IMR-90 (cell line): ENCODE measurements around the gene SIRT5.

Experiments used
- BHLHE40 ChIP-seq: fragments of 150-350 bp; IDR thresholded peaks from 2 replicates; pipeline ENCODE4 v1.6.1; 2016; ENCODE audit warnings: mild to moderate bottlenecking, low read depth, low read length
- CEBPB ChIP-seq: IDR thresholded peaks from 2 replicates; pipeline ENCODE4 v1.6.1; 2012; ENCODE audit warnings: low read depth, low read length, improper control_type of control experiment
- MAZ ChIP-seq: IDR thresholded peaks from 2 replicates; pipeline ENCODE4 v1.6.1; 2012; ENCODE audit warnings: low read depth, mild to moderate bottlenecking, low read length, improper control_type of control experiment, moderate library complexity, borderline replicate concordance
- MXI1 ChIP-seq: IDR thresholded peaks from 2 replicates; pipeline ENCODE4 v1.6.1; 2012; ENCODE audit warnings: low read depth, mild to moderate bottlenecking, low read length, moderate library complexity, borderline replicate concordance
- POLR2A ChIP-seq: IDR thresholded peaks from 2 replicates; pipeline ENCODE4 v1.6.1; 2012; ENCODE audit warnings: mild to moderate bottlenecking, low read depth, low read length
- RCOR1 ChIP-seq: IDR thresholded peaks from 2 replicates; pipeline ENCODE4 v1.6.1; 2012; ENCODE audit warnings: mild to moderate bottlenecking, low read length, improper control_type of control experiment; ENCODE audit not compliant: insufficient replicate concordance
- RFX5 ChIP-seq: IDR thresholded peaks from 2 replicates; pipeline ENCODE4 v1.8.0; 2012; ENCODE audit warnings: low read depth, mild to moderate bottlenecking, low read length, moderate library complexity
- TF ChIP-seq, protein P1 (sequence below): conservative IDR thresholded peaks from 2 replicates; pipeline ENCODE4 v1.5.1; 2012; ENCODE audit warnings: mild to moderate bottlenecking, low read depth, low read length, improper control_type of control experiment

DNA sequence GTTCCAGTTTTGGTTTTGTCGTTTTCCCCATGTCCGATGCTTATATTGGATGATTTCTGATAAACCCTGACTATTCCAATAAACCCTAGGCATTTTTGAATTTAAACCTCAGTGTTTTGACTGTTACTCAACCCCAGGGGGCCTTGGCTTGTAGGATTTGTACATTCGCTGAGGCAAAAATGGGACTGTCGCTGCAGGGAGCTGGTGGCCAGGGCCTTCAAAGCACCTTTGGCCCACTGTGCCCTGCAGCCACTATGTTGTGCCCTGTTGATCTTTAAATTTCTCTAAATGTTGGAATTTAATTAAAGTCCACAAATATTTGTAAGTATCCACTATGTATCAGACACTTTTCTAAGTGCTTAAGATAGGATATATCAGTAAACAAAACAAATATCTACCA lies 31.2 kb downstream of the SIRT5 start:
- TF ChIP-seq, protein P1, sequence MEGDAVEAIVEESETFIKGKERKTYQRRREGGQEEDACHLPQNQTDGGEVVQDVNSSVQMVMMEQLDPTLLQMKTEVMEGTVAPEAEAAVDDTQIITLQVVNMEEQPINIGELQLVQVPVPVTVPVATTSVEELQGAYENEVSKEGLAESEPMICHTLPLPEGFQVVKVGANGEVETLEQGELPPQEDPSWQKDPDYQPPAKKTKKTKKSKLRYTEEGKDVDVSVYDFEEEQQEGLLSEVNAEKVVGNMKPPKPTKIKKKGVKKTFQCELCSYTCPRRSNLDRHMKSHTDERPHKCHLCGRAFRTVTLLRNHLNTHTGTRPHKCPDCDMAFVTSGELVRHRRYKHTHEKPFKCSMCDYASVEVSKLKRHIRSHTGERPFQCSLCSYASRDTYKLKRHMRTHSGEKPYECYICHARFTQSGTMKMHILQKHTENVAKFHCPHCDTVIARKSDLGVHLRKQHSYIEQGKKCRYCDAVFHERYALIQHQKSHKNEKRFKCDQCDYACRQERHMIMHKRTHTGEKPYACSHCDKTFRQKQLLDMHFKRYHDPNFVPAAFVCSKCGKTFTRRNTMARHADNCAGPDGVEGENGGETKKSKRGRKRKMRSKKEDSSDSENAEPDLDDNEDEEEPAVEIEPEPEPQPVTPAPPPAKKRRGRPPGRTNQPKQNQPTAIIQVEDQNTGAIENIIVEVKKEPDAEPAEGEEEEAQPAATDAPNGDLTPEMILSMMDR = no peak
- TF ChIP-seq POLR2A = no peak
- TF ChIP-seq MAZ = no peak
- no peak for TF ChIP-seq BHLHE40
- no peak for TF ChIP-seq RFX5
- TF ChIP-seq MXI1 = no peak
- TF ChIP-seq RCOR1 = no peak
- TF ChIP-seq CEBPB = no peak
